ENCODE measurements around the gene CMIP.

Gene CMIP

GRCh38 chr16:81554979-81555378, 110.4 kb downstream of the CMIP start:
- no peak for DNase-seq

DNA sequence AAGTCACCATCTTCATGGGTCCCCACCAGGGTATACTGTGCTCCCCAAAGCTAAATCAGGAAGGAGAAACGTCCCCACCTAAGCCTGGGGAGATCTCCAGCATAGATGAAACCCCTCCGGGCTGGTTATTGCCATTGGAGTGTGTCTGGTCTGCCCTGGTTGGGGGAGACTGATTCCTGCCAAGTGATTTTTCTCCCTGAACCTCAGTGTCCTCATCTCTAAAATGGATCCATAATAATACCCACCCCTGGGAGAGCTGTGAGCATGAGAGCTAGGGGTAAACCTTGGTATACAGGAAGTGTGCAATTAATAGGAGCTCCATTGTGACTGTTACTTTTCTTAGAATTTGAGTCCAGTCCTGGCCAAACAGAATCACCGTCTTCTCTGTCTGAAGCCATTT, 111.1 kb downstream of the CMIP start:
- DNase-seq: no peak

- DNase-seq: no peak
These were observed 112.2 kb downstream of the CMIP start for GRCh38 chr16:81556715-81557284.

- no peak for DNase-seq
These were observed 113.5 kb downstream of the CMIP start for GRCh38 chr16:81558077-81558443.

GRCh38 chr16:81558444-81559175, 114.0 kb downstream of the CMIP start:
- no peak for DNase-seq

DNA sequence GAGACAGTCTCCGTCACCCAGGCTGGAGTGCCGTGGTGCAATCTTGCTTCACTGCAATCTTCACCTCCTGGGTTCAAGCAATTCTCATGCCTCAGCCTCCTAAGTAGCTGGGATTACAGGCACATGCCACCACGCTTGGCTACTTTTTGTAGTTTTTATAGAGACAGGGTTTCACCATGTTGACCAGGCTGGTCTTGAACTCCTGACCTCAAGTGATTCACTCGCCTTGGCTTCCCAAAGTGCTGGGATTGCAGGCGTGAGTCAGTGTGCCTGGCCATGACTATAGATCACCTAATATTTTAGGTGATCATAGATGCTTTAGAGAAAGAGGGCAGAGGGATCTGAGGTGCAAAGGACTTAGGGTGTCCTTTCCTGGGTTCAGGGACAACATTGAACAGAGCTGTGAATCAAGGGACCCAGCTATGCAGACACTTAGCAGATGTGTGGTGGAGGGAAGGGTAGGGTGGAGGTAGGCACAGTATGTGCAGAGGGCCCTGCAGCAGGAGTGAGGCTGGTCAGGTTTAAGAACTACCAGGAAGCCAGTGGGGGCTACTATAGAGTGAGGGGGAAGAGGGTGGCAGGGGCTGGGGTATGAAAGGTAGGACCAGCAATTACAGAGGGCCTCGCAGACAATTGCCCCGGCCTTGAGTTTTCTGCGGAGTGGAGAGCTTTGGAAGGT, 116.5 kb downstream of the CMIP start:
- no peak for DNase-seq

DNA sequence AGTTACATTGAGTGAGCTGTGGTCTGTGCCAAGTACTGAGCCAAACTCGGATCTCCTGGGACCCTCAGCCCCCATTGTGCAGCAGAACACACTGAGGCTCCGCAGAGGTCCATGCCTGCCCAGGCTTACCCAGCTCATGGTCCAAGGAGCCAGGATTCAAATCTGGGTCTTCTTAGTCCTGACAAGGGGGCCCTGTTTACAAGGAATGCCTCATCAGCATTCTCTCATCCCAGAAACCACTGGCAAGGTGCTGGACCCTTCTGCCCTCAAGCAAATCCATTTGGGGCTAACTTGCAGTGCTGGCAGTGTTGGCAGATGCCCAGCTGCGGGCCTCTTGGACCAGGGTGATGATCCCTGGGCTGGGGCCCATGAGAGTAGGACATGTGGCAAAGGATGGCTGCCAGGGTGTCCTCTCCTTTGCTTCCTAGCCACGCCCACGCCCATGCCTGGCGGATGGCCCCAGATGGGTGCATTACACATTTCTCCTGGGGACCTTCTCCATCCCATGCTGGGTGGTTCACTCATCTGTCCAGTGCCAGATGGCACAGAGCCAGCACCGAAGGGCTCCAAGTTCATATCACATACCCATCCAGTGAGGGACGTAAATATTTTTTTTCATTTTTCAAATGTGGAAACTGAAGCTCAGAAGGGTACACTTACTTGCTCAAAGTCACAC, 117.7 kb downstream of the CMIP start:
- DNase-seq: no peak

DNA sequence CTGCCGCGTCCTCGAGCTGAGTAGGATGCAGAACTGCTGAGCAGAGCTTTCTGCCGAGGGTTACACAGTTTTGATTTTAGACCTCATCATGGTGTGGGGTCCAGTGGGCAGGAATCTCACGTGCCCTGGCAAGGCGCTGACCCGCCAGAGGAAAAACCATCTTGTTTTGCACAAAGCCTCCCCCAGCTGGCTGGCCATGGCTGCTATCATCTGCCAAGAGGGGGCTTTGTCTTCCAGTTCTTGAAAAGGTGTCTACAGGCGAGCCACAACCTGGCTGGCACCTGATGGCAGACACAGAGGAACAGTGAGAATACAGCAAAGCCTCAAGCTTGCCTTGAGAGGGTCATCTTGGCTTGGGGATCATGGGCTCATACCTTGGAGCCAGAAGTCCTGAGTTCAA, 118.3 kb downstream of the CMIP start:
- no peak for DNase-seq

GRCh38 chr16:81564421-81564911, 119.9 kb downstream of the CMIP start:
- DNase-seq: no peak

- no peak for DNase-seq
These were observed 120.9 kb downstream of the CMIP start for GRCh38 chr16:81565321-81566028.

- DNase-seq: no peak
These were observed 121.7 kb downstream of the CMIP start for GRCh38 chr16:81566086-81567007.

GRCh38 chr16:81567087-81567486, 122.5 kb downstream of the CMIP start:
- DNase-seq: no peak

DNA sequence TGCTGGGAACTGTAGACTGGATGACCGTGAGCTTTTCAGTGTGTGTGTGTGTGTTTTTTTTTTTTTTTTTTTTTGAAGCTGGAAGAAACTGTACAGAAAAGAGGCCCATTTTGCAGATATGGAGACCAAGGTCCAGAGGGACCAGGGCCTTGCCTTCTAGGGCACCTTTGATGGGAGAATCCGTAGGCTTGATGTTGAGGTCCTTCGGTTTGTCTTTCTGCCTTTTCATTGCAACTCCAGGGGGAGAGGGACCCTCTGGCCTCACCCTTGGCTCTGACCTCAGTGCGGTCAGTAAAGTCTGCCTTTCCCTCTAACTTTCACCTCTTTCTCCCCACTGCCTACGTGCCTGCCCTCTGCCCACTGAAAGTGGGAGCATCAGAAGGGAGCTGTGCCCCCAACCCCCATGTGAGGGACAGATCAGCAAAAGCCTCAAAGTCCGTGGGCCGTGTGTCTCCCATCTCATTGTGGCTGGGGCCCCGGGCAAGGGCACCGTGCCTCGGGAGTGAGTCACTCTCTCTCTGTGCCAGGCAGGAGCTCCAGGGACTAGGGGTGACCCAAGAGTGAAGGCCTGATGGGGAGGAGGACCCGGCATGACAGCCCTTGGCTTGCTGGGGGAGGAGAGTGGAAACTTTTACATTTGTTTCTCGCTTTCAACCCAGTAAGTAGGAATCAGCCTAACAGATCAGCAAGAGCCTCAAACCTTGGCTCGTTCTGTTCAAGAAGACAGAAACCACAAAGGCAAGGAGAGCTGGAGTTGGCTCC, 123.6 kb downstream of the CMIP start:
- DNase-seq: peak; percentile 78 to 83

DNA sequence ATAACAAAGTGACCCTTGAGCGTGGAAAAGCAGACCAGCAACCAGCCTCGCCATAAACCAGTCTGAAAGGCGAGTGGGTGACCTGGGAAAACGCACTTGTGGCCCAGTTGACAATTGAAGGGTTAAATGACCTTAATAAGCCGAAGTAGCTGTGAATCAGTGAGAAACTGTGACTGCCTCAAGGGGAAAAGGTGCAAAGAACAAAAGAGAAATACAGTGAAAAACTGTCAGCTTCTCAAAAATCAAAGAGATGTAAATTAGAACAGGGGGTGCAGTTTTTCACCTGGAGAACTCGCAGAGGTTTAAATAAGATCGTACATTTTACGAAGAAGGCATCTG, 124.1 kb downstream of the CMIP start:
- DNase-seq: no peak

DNA sequence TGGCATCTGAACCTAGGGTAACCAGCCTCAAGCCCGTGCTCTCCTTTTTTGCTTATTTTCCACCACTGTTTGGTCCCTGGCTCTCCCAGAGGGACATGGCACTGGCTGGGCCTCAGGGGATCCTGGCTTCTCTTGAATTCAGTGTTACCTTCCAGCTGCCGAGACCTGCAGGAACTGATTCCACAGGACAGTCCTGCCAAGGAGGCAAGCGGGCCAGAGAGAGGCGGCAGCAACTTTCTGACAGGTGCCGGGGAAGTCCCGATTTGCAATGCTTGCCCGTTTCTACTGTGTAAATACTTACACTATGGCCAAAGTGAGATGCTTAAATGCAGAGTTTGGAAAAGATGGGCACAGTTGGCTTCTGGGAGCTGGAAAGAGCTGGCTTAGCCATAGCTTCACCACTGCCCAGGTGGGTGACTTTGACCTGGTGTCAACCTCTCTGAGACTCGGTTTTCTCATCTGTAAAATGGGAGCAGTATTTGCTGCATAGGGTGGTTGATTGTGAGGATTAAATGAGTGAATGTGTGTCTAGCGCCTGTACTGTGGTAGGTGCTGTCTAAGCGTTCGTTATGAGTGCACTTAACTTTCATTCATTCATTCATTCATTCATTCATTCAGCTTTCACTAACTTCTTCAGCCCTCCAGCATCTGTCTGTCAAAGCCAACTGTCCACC, 124.9 kb downstream of the CMIP start:
- no peak for DNase-seq

- no peak for DNase-seq
These were observed 125.7 kb downstream of the CMIP start for GRCh38 chr16:81570151-81570846.

DNA sequence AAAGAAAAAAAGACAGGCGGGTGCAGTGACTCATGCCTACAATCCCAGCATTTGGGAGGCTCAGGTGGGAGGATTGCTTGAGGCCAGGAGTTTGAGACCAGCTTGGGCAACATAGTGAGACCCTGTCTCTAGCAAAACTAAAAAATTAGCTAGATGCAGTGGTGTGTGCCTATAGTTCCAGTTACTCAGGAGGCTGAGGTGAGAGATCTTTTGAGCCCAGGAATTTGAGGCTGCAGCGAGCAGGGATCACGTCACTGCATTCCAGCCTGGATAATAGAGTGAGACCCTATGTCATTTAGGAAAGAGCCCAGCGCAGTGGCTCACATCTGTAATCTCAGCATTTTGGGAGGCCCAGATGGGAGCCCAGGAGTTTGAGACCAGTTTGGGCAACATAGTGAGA, 126.6 kb downstream of the CMIP start:
- no peak for DNase-seq

DNA sequence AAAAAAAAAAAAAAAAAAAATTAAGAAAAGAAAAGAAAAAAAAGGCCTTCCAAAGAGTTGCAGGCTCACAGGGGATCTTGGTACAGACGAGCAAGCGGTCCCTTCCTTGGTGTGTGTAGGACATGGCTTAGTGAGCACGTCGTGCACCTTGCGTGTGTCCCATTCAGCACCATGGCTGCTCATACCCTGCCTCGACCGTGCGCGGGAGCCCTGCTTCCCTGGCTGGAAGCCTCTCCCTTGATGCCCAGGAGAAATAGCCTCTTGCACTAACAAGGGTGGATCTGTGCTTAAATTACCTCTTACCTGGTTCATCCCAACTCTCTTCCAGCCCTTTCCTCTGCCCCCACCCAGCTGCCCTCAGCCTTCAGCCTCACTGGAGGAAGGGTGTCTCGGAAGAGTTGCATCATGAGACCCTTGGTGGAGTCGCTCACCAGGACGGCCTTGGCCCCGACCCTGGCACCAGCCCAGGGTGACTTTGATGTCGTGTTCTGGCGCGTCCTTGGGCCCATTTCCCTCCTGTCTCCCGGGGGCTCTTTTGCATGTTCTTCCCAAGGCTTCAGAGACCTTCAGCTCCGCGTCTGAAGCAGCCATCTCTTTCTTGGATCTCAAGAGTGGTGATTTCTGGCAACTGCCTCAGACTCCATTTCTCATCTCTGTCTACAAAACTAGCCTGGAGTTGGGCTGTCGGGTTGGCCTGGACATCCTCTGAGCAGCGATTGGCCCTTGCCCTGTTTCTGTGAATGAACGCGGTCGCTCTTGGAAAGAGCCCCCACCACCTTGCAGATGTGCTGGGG, 127.2 kb downstream of the CMIP start:
- no peak for DNase-seq
